CD4-positive, alpha-beta T cell treated with Interleukin-17A for 4 hours (primary cell): ENCODE data around the gene FAM24A.
"Not testable (repeated sequence)": the region's sequence is repeated elsewhere in the genome, so short reads cannot be mapped to it uniquely, and the experiment has no call there.

Source experiments
- DNase-seq: peaks from one replicate; pipeline ENCODE4 v3.0.0-alpha.2; 2020; ENCODE audit warnings: mixed read lengths

Gene FAM24A, protein sequence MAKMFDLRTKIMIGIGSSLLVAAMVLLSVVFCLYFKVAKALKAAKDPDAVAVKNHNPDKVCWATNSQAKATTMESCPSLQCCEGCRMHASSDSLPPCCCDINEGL

DNA sequence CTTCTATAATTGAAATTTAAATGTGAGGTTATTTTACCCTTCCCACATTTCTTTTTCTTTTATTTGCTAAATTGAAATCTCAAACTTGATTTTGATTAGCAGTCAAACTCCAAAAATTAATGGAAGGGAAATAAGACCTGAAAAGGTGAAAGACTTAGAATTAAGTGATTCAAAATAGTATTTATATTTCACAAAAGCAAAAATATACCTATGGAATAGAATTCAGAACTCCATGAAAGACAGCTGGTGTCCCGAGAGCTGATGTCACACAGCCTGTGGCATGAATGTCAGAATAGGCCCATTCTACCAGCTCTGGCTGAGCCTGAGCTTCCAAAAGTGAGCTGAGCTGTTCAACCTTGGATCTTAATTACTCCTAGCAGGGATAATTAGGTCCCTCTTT is at the start of gene FAM24A:
FAM24A (plus strand) TSS at position 301 of the 400 bp plus-strand sequence. CDS start 1,025 bp downstream, outside the sequence.
- DNase-seq = no peak

DNA sequence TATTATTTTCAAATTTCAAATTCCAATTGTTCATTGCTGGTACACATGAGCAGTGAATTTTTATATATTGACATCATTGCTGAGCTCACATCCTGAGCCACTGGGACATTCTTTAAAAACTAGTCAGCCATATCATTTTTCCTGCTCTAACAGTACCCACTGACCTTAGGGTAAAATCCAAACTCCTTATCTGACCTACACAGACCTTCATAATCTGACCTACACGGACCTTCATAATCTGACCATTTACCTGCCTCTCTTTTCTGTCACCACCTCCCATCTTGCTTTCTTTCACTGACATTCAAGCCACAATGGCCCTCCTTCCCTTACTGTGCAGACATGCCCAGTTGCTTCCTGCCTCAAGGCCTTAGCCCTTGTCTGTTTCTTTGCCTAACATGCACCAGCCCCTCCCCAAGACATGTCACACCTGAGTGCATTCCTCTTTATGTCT is 48.7 kb upstream of the FAM24A start:
- DNase-seq = no peak

DNA sequence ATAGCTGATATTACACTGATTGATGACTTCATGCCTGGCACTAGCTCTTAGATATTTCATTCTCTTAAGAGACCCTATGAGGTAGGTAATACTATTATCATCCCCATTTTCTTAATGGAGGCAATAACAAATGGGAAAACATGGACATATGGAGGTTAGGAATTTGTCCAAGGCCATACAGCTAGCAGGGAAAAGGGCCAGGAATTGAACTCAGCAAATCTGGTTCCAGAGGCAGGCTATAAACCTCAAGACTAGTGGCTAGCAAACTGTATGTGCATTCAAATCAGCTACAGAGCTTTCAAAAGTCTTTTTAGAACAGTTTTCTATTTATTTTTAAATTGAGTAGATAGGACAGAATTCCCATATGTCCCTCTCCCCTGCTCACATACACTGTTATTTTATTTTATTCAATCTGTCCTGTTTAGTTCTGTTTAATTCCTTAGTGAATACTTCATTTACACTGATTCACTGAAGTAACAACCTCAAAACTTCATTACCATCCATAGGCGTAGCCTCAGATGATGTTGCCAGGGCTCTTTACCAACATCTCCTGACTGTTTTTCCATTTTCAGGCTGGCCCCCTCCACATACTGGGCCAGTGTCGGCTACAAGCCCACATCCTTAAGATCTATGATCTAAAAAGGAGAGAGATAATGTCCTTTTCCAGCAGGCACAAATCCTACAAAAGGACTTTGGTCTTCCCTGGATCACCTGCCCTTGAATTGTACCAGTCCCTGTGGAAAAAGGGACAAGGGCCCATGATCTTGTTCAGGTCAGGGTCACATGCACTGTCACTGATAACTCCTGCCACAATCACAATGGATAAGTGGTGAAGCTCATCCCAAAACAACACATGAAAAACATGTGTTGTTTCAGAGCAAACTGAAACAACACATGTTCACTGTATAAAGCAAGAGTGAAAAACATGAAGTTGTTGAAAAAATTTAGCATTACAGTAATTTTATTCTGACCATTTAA is 46.9 kb upstream of the FAM24A start:
- no peak for DNase-seq

DNA sequence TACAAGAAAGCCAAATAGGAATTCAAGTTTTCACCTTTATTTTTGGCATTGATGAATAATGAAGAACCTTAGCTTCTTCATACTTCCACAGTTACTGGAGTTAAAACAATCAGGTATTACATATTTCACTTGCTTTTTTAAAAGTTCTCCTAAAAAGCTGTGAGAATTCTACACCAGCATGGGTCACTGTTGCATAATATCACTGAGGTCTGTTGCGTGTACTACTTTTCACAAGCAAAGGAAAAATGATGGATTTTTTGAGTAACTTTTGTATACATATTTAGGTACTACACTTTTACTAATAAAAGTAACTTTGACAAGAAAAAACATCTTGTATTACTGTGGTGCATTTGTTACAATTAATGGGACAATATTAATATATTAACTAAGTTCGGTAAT is 46.2 kb upstream of the FAM24A start:
- no peak for DNase-seq

DNA sequence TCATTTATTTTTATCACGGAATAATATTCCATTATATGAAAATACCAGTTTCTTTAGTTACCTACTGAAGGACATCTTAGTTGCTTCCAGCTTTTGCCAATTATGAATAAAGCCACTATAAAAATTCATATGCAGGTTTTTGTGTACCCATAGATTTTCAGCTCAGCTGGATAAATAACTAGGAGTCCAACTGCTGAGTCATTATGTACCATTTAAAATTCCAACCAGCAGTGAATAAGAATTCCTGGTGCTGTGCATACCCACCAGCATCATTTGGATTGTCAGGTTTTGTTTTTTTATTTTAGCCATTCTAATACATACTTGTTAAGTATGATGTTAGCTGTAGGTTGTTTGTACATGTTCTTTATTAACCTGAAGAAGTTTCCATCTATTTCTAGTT is 45.5 kb upstream of the FAM24A start:
- DNase-seq = no peak

DNA sequence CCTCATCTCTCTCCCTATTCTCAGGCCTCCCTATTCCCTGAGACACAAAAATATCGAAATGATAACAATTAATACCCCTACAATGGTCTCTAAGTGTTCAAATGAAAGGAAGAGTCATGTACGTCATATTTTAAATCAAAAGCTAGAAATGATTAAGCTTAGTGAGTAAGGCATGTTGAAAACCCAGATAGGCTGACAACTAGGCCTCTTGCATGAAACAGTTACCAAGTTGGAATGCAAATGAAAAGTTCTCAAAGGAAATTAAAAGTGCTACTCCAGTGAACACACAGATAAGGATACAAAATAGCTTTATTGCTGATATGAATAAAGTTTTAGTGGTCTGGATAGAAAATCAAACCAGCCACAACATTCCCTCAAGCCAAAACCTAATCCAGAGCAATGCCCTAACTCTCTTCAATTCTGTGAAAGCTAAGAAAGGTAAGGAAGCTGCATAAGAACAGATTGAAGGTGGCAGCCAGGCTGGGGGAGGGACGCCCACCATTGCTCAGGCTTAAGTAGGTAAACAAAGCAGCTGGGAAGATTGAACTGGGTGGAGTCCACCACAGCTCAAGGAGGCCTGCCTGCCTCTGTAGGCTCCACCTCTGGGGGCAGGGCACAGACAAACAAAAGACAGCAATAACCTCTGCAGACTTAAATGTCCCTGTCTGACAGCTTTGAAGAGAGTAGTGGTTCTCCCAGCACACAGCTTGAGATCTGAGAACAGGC is 43.5 kb upstream of the FAM24A start:
- DNase-seq = not testable (repeated sequence)

DNA sequence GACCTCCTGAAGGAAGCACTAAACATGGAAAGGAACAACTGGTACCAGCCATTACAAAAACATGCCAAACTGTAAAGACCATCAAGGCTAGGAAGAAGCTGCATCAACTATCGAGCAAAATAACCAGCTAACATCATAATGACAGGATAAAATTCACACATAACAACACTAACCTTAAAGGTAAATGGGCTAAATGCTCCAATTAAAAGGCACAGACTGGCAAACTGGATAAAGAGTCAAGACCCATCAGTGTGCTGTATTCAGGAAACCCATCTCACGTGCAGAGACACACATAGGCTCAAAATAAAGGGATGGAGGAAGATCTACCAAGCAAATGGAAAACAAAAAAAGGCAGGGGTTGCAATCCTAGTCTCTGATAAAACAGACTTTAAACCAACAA is 41.6 kb upstream of the FAM24A start:
- DNase-seq = not testable (repeated sequence)

DNA sequence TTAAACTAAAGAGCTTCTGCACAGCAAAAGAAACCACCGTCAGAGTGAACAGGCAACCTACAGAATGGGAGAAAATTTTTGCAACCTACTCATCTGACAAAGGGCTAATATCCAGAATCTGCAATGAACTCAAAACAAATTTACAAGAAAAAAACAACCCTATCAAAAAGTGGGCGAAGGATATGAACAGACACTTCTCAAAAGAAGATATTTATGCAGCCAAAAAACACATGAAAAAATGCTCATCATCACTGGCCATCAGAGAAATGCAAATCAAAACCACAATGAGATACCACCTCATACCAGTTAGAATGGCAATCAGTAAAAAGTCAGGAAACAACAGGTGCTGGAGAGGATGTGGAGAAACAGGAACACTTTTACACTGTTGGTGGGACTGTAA is 38.5 kb upstream of the FAM24A start:
- DNase-seq = not testable (repeated sequence)

DNA sequence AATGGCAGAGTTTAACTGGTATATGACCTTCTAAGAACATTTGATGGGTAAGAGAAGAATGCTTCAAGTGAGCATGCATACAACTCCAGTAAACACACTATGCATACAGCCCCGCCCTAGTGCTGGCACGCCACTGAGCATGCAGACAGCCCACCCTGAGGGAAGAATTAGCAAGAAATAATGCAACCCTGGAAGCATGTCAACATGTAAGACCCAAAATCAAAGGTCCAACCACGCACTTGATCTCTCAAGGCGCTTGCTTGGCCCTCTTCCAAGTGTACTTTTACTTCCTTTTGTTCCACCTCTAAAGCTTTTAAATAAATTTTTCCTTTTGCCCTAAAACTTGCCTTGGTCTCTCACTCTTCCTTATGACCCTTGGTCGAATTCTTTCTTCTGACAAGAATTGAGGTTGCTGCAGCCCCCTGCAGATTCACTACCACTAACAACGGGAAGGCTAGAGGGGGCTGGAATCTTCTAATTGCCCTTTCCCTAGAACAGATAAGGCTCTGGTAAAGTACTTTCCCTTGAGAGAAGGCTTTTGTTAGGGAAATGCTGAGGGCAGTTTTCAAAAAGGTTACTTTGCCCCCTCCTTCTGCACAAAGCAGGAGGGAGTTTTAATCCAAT is 34.5 kb upstream of the FAM24A start:
- no peak for DNase-seq

DNA sequence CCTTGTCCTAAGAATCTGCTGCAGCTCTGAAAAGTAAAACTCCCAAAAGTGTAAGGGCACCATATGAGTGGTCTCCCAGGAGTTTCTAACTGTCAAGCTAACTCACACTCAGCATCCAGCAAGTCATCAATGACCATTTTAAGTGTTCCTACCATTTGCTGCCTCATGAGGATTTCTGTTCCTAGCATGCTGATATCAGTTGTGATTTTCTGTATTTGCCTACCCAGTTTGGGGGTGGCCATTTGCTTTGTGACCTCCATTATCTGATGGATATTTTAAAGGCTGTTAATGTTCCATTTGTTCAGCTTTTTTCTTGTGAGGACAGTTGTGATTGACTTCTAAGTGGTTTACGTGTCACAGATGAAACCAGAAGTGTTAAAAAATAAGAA is 33.9 kb upstream of the FAM24A start:
- DNase-seq = no peak

DNA sequence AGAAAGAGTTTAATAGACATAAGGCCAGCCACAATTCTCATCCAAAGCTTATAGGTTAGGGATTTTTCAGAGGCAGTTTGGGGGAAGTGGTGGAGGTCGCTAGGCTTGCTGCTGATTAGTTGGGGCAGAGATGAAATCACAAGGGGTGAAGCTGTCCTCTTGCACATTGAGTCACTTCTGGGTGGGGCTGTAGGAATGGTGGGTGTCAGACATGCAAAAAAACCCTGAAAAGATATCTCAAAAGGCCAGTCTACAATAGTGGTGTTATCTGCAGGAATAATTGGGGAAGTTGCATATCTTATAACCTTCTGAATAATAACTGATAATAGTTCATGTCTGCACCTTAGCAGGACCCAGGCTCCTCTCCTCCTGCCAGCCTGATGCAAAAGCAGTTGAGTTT is 33.1 kb upstream of the FAM24A start:
- DNase-seq = no peak

DNA sequence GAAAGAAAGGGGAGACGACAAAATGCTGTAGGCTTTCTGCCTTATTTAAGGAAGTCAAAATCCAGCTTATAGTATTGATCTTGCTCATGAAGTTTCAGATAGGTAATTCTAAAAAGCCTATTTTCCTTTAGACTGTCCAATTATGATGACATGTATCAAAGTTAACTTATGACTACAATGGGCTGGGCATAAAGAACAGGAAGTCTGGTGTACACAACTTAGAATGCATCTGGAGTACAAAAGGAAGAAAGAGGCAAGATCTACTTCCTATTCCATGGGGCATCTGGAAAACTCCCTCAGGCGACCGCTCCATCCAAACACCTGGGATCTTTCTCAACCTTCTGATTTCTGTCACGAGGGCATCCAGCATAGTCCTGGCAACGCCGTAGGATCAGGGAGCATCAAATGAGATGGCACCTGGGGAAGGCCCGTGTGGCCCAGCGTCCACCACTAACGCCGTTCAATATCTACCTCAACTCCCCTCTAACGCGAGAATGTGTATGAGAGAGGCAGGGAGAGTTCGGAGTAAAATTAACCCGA is 31.5 kb upstream of the FAM24A start:
- DNase-seq = no peak

DNA sequence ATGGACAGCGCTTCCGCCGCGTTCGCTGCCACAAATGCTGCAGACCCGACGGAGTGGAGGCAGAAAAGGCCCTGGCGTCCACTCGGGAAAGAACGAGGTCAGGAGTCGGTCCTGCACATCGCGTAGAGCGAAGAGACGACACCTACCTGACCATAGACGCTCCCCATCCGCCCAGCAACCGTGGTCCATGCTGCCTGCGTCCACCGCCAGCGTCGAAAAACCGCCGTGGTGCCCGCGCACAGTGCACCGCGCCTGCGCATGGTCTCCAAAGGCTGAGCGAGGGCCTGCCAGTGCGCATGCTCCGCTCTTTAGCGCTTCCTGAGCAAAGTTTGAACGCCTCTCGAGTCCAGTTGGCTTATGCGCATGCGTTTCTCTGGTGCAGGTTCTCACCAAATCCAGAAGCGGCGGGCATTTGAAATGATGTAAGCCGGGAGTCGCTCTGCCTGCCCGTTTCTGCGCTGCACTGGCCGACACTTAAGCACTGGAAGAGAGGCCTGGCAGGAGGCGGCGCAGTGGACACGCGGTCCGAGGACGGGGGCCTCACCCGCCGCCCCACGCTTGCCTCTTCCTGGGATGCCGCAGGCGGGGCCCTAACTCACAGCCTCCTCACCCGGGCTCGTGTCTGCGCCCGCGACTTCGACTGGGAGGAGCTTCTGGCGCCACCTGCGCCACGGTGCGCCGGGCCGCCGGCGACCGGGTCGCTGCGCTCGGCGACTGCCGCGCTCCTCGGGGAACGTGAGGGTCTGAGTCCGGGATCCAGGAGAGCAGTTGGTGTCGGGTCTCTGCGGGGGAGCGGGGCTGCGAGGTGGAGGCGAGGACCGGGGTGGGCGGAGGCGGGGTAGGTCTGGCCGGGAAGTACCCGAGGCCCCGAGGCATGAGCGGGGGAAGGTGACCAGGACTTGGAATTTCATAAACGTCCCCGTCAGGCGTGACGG is 30.8 kb upstream of the FAM24A start, which contains the start of gene FAM24B:
FAM24B (minus strand) TSS at position 243 of the 935 bp plus-strand sequence. CDS start 29,066 bp downstream, outside the sequence.
- peak; percentile 95 for DNase-seq

DNA sequence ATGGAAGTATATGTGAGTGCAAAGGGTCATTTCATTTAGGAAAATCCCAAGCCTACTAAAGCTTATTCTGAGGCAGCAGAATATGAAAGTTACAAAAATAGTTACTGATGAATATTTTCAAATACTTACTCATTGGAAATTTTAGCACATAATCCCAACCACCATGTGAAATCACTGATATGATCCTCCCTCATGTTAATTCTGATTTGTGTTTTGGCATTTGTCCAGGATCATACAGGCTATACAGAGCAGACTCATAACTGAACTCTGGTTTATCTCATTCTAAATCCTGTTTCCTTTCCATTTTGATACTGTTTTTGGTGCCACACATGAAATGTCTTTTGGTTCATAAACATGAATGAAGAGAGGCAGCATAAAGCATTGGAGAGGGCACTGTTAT is 27.6 kb upstream of the FAM24A start:
- DNase-seq = no peak

DNA sequence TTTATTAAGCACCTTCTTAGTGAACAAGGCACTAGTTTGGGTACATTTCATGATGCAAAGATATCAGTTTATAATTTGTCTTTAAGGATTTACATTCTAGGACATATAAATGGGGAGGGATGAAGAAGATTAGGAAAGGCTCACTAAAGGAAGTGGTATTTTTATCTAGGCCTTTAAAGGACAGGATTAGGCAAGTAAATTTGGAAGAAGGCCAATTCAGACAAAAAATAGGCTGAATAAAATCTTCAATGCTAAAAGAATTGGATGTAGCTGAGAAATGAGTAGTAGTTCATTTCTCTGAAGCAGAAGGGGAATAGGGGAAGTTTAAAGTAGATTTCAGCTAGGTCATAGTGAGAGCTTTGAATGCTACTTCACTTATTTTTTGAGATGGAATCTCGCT is 26.2 kb upstream of the FAM24A start:
- DNase-seq = no peak

DNA sequence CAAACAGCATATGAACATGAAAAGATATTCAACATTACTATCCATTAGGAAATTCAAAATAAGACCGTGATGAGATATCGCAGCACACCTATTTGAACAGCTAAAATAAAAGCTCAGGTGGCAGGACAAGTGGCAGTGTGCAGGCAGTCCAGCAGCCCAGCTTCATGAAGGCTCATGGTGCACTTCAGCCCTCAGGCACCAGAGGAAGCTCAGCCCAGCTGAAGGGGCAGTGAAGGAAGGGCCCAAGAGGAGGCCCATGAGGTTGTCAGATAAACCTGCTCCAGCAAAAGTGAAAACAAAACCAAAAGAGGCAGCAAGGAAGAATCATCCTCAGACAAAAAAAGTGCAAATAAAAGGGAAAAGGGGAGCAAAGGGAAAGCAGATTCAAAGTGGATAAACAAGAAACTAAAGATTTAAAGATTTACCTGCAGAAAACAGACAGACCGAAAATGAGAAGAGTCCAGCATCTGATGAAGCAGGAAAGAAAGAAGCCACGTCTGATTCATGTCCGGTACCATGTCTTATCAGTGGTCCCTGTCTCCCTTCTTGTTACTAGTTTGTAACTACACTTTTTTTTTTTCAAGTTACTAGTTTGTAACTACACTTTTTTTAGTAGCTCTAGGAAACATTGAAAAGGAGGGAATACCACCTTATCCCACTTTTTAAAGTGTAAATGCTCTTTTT is 16.0 kb upstream of the FAM24A start:
- DNase-seq = no peak

DNA sequence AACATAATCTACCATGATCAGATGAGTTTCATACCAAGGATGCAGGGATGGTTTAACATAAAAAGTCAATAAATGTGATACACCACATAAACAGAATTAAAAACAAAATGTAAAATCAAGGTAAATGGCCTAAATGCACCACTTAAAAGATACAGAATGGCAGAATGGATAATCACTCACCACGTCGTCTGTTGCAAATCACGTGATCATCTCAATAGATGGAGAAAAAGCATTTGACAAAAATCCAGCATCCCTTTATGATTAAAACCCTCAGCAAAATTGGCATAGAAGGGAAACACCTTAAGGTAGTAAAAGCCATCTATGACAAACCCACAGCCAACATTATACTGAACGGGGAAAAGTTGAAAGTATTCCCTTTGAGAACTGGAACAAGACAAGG is 6.5 kb upstream of the FAM24A start:
- not testable (repeated sequence) for DNase-seq

DNA sequence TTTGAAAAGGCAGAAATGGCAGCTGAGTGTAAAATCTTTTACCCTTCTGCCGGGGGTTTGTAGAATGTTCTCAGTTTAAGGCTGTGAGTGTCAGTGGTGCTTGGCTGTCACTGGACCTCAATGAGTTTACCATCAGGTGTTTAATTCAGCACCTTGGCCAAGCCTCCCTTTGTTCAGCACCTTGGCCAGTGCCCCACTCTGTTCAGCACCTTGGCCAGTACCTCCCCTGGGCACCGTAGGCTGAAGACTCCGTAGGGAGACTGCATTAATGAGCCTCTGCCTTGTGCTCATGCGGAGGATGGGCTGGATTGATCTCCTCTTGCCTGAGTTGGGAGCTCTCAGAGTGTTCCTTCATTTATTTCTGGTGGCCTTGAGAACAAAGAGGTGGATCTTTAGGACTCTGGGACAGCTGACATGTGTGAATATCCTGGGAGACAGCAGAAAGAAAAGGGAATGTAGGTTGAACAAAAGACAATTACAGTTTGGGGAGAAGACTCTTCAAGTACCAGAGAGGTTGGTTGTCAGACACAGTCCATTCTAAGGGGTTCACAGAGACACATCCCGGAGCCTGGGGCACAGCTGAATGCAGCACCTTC is 1.6 kb downstream of the FAM24A start:
- peak; percentile 52 for DNase-seq

DNA sequence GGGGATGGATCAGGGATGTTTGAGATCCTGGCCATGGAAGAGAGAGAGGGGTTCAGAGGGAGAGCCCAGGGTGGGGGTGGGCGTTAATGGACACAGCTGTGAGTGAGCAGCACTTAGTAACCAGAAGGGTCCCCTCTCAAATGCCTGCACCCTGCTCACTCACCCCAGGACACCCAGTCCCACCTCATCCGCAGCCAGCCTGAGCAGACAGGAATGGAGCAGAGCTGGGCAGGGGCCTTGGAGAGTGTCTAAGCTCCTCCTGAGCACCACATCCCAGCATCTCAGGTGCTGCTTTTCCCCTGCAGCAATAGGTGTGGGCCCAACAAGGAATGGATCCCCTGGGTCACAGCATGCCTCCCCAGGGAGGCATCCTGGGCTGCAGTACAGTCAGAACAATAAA is 5.3 kb downstream of the FAM24A start:
- no peak for DNase-seq

DNA sequence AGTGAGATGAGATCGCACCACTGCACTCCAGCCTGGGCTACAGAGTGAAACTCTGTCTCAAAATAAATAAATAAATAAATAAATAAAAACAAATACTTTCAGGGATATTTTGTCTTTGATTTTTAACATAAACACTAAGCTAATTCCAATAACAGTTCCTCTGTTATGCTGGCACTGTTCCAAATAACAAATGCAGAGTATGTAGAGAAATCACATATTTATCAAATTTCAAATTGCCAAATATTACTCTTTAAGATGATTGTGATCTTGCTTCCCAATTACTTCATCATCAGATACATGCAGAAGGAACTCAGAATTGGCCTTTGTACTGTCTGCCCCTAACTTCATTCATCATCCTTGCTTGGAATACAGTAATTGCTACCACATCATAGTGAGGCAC is 19.7 kb downstream of the FAM24A start:
- DNase-seq = no peak
